HCT116 (cell line): ENCODE data around the gene NFIB. TPM values are rescaled to one million over a fixed set of nuclear protein-coding genes. Genes with fewer than 3 reads are reported as not detected.

Source experiments
- ATAC-seq: fragments of 200-7000 bp; cut with Tn5 transposase; 2 replicates; pipeline ENCODE4 v1.9.1; 2020; ENCODE audit warnings: mild to moderate bottlenecking, moderate library complexity
- BruUV-seq: library from RNA; stranded (reverse); fragments of 400-500 nt; replicated peaks from 2 replicates; lab custom pipeline; 2021; lab: Mats Ljungman, UMichigan
- CTCF ChIA-PET: fragments of 300-600 bp; sonication (Branson Sonifier 250); formaldehyde crosslinking; loops from one replicate; lab custom pipeline; 2021; ENCODE audit warnings: antibody characterized with exemption; lab: Charles Lee
- POLR2A ChIA-PET: fragments of 300-600, 350-600 bp; sonication (Branson Sonifier 250); formaldehyde crosslinking; loops from one replicate; lab custom pipeline; 2021; ENCODE audit warnings: antibody characterized with exemption; lab: Charles Lee
- RAD21 ChIA-PET, 2 experiments: fragments of 300-600 bp; sonication (Branson Sonifier 250); formaldehyde crosslinking; loops; one replicate each; lab custom pipeline; 2023; ENCODE audit warnings: low total read pairs in 2 of 2; ENCODE audit not compliant: uncharacterized antibody in 2 of 2, unreplicated experiment in 2 of 2, low non-redundant PET in 1 of 2; lab: Charles Lee
- DNase-seq: peaks from one replicate; pipeline ENCODE4 v3.0.0-alpha.2; 2010; ENCODE audit warnings: low read depth, low spot score
- H2AFZ ChIP-seq: fragments of 200-600 bp; shearing (Covaris generic), sonication (generic); 2 replicates; pipeline ENCODE4 v1.6.1; 2017; ENCODE audit warnings: low read depth, mixed run types, mixed read lengths, antibody characterized with exemption, low read length; ENCODE audit not compliant: poor library complexity, severe bottlenecking
- H3K27ac ChIP-seq: 2 replicates; pipeline ENCODE4 v1.5.1; 2012; ENCODE audit warnings: low read depth, low read length
- H3K27me3 ChIP-seq: fragments of 200-600 bp; sonication (generic); 2 replicates; pipeline ENCODE4 v1.6.1; 2016; ENCODE audit warnings: mixed run types, low read length, mixed read lengths; ENCODE audit not compliant: insufficient read depth
- H3K36me3 ChIP-seq, 2 experiments: fragments of 200-500 bp in 1 of 2; fragments of 200-600 bp in 1 of 2; sonication (Bioruptor generic) in 1 of 2; sonication (generic) in 1 of 2; 2 replicates each; pipeline versions ENCODE4 v1.5.1 to v1.6.1; 2014 to 2016; ENCODE audit warnings: low read length in 2 of 2, inconsistent platforms in 1 of 2, mixed read lengths in 1 of 2, mixed run types in 1 of 2; ENCODE audit not compliant: insufficient read depth in 2 of 2, control insufficient read depth in 1 of 2
- H3K4me1 ChIP-seq, 2 experiments: fragments of 200-600 bp in 1 of 2; sonication (generic) in 1 of 2; 2 replicates each; pipeline versions ENCODE4 v1.5.1 to v1.6.1; 2012 to 2017; ENCODE audit warnings: low read length in 2 of 2, inconsistent platforms in 1 of 2, mild to moderate bottlenecking in 1 of 2, mixed read lengths in 1 of 2, mixed run types in 1 of 2, moderate library complexity in 1 of 2; ENCODE audit not compliant: insufficient read depth in 2 of 2, control insufficient read depth in 1 of 2
- H3K4me2 ChIP-seq: fragments of 200-600 bp; sonication (generic); 2 replicates; pipeline ENCODE4 v1.6.1; 2017; ENCODE audit warnings: mixed run types, low read length, mixed read lengths
- H3K4me3 ChIP-seq, 2 experiments: fragments of 200-600 bp in 1 of 2; sonication (generic) in 1 of 2; replicated peaks in 1 of 2; 2 replicates each; pipeline ENCODE4 v1.5.1; 2011 to 2016; ENCODE audit warnings: low read length in 2 of 2, control low read depth in 1 of 2, low read depth in 1 of 2, mild to moderate bottlenecking in 1 of 2, mixed read lengths in 1 of 2, mixed run types in 1 of 2
- H3K79me2 ChIP-seq: fragments of 200-600 bp; sonication (generic); 2 replicates; pipeline ENCODE4 v1.6.1; 2017; ENCODE audit warnings: mild to moderate bottlenecking, mixed run types, low read length, moderate library complexity, mixed read lengths; ENCODE audit not compliant: insufficient read depth
- H3K9ac ChIP-seq: fragments of 200-600 bp; sonication (generic); 2 replicates; pipeline ENCODE4 v1.6.1; 2016; ENCODE audit warnings: low read length, mixed read lengths
- H3K9me2 ChIP-seq: fragments of 200-600 bp; sonication (generic), shearing (Covaris generic); 2 replicates; pipeline ENCODE4 v1.6.1; 2017; ENCODE audit warnings: mixed run types, mild to moderate bottlenecking, moderate library complexity; ENCODE audit not compliant: insufficient read depth
- H3K9me3 ChIP-seq, 2 experiments: fragments of 200-500 bp in 1 of 2; fragments of 200-600 bp in 1 of 2; sonication (Bioruptor generic) in 1 of 2; sonication (generic) in 1 of 2; 2 replicates each; pipeline ENCODE4 v1.6.1; 2014 to 2017; ENCODE audit warnings: low read length in 2 of 2, mixed read lengths in 2 of 2, inconsistent platforms in 1 of 2, low read depth in 1 of 2, mild to moderate bottlenecking in 1 of 2, mixed run types in 1 of 2, moderate library complexity in 1 of 2; ENCODE audit not compliant: control insufficient read depth in 1 of 2, insufficient read depth in 1 of 2
- H4K20me1 ChIP-seq: fragments of 200-600 bp; sonication (generic), shearing (Covaris generic); 2 replicates; pipeline ENCODE4 v1.6.1; 2017; ENCODE audit warnings: mixed run types, mild to moderate bottlenecking, moderate library complexity; ENCODE audit not compliant: insufficient read depth
- CEBPB ChIP-seq: IDR thresholded peaks from 2 replicates; pipeline ENCODE4 v1.6.1; 2012; ENCODE audit warnings: low read depth
- FOSL1 ChIP-seq: IDR thresholded peaks from 2 replicates; pipeline ENCODE4 v1.6.1; 2012; ENCODE audit warnings: low read depth
- MAX ChIP-seq: IDR thresholded peaks from 2 replicates; pipeline ENCODE4 v1.6.1; 2012
- POLR2AphosphoS5 ChIP-seq: IDR thresholded peaks from 2 replicates; pipeline ENCODE4 v1.6.1; 2011; ENCODE audit warnings: mild to moderate bottlenecking, low read depth, low read length, moderate library complexity
- SIN3A ChIP-seq: IDR thresholded peaks from 2 replicates; pipeline ENCODE4 v1.6.1; 2012; ENCODE audit warnings: low read depth
- SRF ChIP-seq: IDR thresholded peaks from 2 replicates; pipeline ENCODE4 v1.6.1; 2012; ENCODE audit warnings: low read depth
- ZBTB33 ChIP-seq: IDR thresholded peaks from 2 replicates; pipeline ENCODE4 v1.6.1; 2011; ENCODE audit warnings: mild to moderate bottlenecking, low read length, moderate library complexity; ENCODE audit not compliant: insufficient replicate concordance; ENCODE audit errors: extremely low read depth
- ZFX ChIP-seq: fragments of 450-650 bp; IDR thresholded peaks from 2 replicates; pipeline ENCODE4 v1.6.1; 2017
- intact Hi-C: fragments of 100-400 bp; cut with micrococcal nuclease; formaldehyde crosslinking; loops from 2 replicates; pipeline ENCODE4 v1.10.0; 2022
- total RNA-seq: library from RNA; stranded (reverse); gene quantifications from one replicate; pipeline ENCODE4 v1.2.1, GENCODE V29; 2021; ENCODE audit not compliant: unreplicated experiment
- TF ChIP-seq, protein P1 (sequence below): IDR thresholded peaks from 2 replicates; pipeline ENCODE4 v1.6.1; 2012; ENCODE audit warnings: low read depth

Gene NFIB
- total RNA-seq, 1 experiment from 2014 or later: 6.6 TPM

GRCh38 chr9:14352503-14352902, 38.6 kb upstream of the NFIB start:
- Histone ChIP-seq H3K9me2 (no peaks in the 10 kb centered on the region), H2AFZ (no peak overlapping the region), H3K79me2 (no peaks in the 10 kb centered on the region), H3K36me3 (no peaks in the 10 kb centered on the region), H3K27ac (no peak overlapping the region), H3K9me3 (no peaks in the 10 kb centered on the region), H3K9ac (no peak overlapping the region), H4K20me1 (no peaks in the 10 kb centered on the region), H3K4me1 (no peaks in the 10 kb centered on the region), H3K4me3 (no peak overlapping the region)
- ChIA-PET CTCF (interaction anchor here (1.3 to 3.8 kb wide), 4 partner anchors 81 to 1633 kb away, joined by 3 to 45 read pairs (median 5); no protein-coding TSS in a partner anchor), RAD21 (no interaction called here)
- BruUV-seq: no TSS peak
- no peak for DNase-seq
- TF ChIP-seq SRF (no peak), SIN3A (no peak), FOSL1 (no peak), ZBTB33 (no peak), CEBPB (no peak), MAX (no peak), ZFX (no peak), POLR2AphosphoS5 (no peak)
- TF ChIP-seq, protein P1, sequence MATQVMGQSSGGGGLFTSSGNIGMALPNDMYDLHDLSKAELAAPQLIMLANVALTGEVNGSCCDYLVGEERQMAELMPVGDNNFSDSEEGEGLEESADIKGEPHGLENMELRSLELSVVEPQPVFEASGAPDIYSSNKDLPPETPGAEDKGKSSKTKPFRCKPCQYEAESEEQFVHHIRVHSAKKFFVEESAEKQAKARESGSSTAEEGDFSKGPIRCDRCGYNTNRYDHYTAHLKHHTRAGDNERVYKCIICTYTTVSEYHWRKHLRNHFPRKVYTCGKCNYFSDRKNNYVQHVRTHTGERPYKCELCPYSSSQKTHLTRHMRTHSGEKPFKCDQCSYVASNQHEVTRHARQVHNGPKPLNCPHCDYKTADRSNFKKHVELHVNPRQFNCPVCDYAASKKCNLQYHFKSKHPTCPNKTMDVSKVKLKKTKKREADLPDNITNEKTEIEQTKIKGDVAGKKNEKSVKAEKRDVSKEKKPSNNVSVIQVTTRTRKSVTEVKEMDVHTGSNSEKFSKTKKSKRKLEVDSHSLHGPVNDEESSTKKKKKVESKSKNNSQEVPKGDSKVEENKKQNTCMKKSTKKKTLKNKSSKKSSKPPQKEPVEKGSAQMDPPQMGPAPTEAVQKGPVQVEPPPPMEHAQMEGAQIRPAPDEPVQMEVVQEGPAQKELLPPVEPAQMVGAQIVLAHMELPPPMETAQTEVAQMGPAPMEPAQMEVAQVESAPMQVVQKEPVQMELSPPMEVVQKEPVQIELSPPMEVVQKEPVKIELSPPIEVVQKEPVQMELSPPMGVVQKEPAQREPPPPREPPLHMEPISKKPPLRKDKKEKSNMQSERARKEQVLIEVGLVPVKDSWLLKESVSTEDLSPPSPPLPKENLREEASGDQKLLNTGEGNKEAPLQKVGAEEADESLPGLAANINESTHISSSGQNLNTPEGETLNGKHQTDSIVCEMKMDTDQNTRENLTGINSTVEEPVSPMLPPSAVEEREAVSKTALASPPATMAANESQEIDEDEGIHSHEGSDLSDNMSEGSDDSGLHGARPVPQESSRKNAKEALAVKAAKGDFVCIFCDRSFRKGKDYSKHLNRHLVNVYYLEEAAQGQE: no peak
- TF ChIP-seq, all 23 proteins: peak for 0
- intact Hi-C loops: loop anchor here (5.0 to 10.0 kb wide), 2 partner anchors 288 to 1650 kb away; no protein-coding TSS in a partner anchor
- Histone ChIP-seq H3K4me2 (no peak overlapping the region), H3K27me3 (no peaks in the 10 kb centered on the region)
- POLR2A ChIA-PET: no interaction called here
- no peak for ATAC-seq
